IMR-90 (cell line): Measurements from ENCODE around the gene ITPR2. TPM values are rescaled to one million over a fixed set of nuclear protein-coding genes. Genes with fewer than 3 reads are reported as not detected.

Experiments
- ATAC-seq: fragments of 200-7000 bp; cut with Tn5 transposase; 2 replicates; pipeline ENCODE4 v1.9.1; 2020; ENCODE audit warnings: low read depth, mild to moderate bottlenecking, moderate library complexity
- BruUV-seq: library from RNA; stranded (reverse); fragments of 400-500 nt; replicated peaks from 2 replicates; lab custom pipeline; 2021; lab: Mats Ljungman, UMichigan
- CTCF ChIA-PET: fragments of 300-600 bp; formaldehyde crosslinking; extraction: SDS; loops from one replicate; lab custom pipeline; 2021; ENCODE audit warnings: antibody characterized with exemption; lab: Yijun Ruan, JAX
- POLR2A ChIA-PET: fragments of 300-600 bp; sonication (Branson Sonifier 250); formaldehyde crosslinking; loops from one replicate; lab custom pipeline; 2022; ENCODE audit warnings: antibody characterized with exemption; ENCODE audit not compliant: unreplicated experiment; lab: Charles Lee
- DNase-seq: peaks from one replicate; pipeline ENCODE4 v3.0.0; 2013
- H2AFZ ChIP-seq: replicated peaks from 2 replicates; pipeline ENCODE3; 2013; ENCODE audit warnings: low read length, mild to moderate bottlenecking; ENCODE audit not compliant: poor library complexity
- H2AK5ac ChIP-seq: 2 replicates; pipeline ENCODE4 v1.6.1; 2013; ENCODE audit warnings: low read depth, low read length, inconsistent platforms
- H2AK9ac ChIP-seq: replicated peaks from 2 replicates; pipeline ENCODE3; 2013; ENCODE audit warnings: mild to moderate bottlenecking, low read depth, low read length, moderate library complexity; ENCODE audit not compliant: poor library complexity
- H2BK120ac ChIP-seq: 2 replicates; pipeline ENCODE4 v1.6.1; 2013; ENCODE audit warnings: low read depth, low read length, inconsistent platforms
- H2BK15ac ChIP-seq: 3 replicates; pipeline ENCODE4 v1.6.1; 2013; ENCODE audit warnings: low read depth, low read length, inconsistent platforms
- H2BK20ac ChIP-seq: 2 replicates; pipeline ENCODE4 v1.6.1; 2013; ENCODE audit warnings: low read depth, mild to moderate bottlenecking, inconsistent platforms, low read length, moderate library complexity
- H2BK5ac ChIP-seq: 2 replicates; pipeline ENCODE4 v1.6.1; 2013; ENCODE audit warnings: mild to moderate bottlenecking, low read depth, low read length, inconsistent platforms; ENCODE audit not compliant: poor library complexity, severe bottlenecking
- H3K14ac ChIP-seq: replicated peaks from 2 replicates; pipeline ENCODE4 v1.6.1; 2013; ENCODE audit warnings: low read depth, low read length, inconsistent platforms
- H3K18ac ChIP-seq: 2 replicates; pipeline ENCODE4 v1.6.1; 2013; ENCODE audit warnings: low read depth, low read length, control low read depth
- H3K23ac ChIP-seq: 2 replicates; pipeline ENCODE4 v1.6.1; 2013; ENCODE audit warnings: low read depth, low read length, inconsistent platforms
- H3K27ac ChIP-seq: 2 replicates; pipeline ENCODE4 v1.5.1; 2013; ENCODE audit warnings: mild to moderate bottlenecking, control low read depth, low read length; ENCODE audit not compliant: insufficient read depth
- H3K27me3 ChIP-seq: 2 replicates; pipeline ENCODE4 v1.6.1; 2013; ENCODE audit warnings: low read length; ENCODE audit not compliant: control insufficient read depth, insufficient read depth
- H3K36me3 ChIP-seq: 2 replicates; pipeline ENCODE4 v1.6.1; 2013; ENCODE audit warnings: low read length, mixed read lengths; ENCODE audit not compliant: control insufficient read depth, insufficient read depth
- H3K4ac ChIP-seq: 2 replicates; pipeline ENCODE4 v1.6.1; 2013; ENCODE audit warnings: low read depth, low read length, inconsistent platforms
- H3K4me1 ChIP-seq: 2 replicates; pipeline ENCODE4 v1.6.1; 2013; ENCODE audit warnings: low read length, mixed read lengths; ENCODE audit not compliant: control insufficient read depth, insufficient read depth
- H3K4me2 ChIP-seq: 2 replicates; pipeline ENCODE4 v1.6.1; 2013; ENCODE audit warnings: low read depth, mild to moderate bottlenecking, control low read depth, low read length, moderate library complexity
- H3K4me3 ChIP-seq: 2 replicates; pipeline ENCODE4 v1.5.1; 2013; ENCODE audit warnings: low read depth, mild to moderate bottlenecking, control low read depth, low read length, moderate library complexity; ENCODE audit not compliant: insufficient read depth
- H3K56ac ChIP-seq: 2 replicates; pipeline ENCODE4 v1.6.1; 2013; ENCODE audit warnings: low read length, inconsistent platforms; ENCODE audit not compliant: insufficient read depth; ENCODE audit errors: extremely low read depth
- H3K79me1 ChIP-seq, 2 experiments: 2 replicates each; pipeline ENCODE4 v1.6.1; 2013; ENCODE audit warnings: low read length in 2 of 2, inconsistent platforms in 1 of 2, low read depth in 1 of 2
- H3K9ac ChIP-seq: 2 replicates; pipeline ENCODE4 v1.6.1; 2013; ENCODE audit warnings: low read depth, low read length, control low read depth
- H3K9me1 ChIP-seq: 2 replicates; pipeline ENCODE4 v1.6.1; 2013; ENCODE audit warnings: low read length, inconsistent platforms; ENCODE audit not compliant: insufficient read depth
- H3K9me3 ChIP-seq: 2 replicates; pipeline ENCODE4 v1.6.1; 2013; ENCODE audit warnings: low read length; ENCODE audit not compliant: control insufficient read depth, insufficient read depth
- H4K20me1 ChIP-seq: 2 replicates; pipeline ENCODE4 v1.6.1; 2013; ENCODE audit warnings: low read length, inconsistent platforms; ENCODE audit not compliant: insufficient read depth
- H4K5ac ChIP-seq: 2 replicates; pipeline ENCODE4 v1.6.1; 2013; ENCODE audit warnings: mild to moderate bottlenecking, low read depth, low read length, control low read depth
- H4K8ac ChIP-seq, 2 experiments: 2 replicates each; pipeline ENCODE4 v1.6.1; 2013; ENCODE audit warnings: low read depth in 2 of 2, low read length in 2 of 2, control low read depth in 1 of 2, inconsistent platforms in 1 of 2
- H4K91ac ChIP-seq: 2 replicates; pipeline ENCODE4 v1.6.1; 2013; ENCODE audit warnings: low read depth, low read length, inconsistent platforms; ENCODE audit not compliant: insufficient read depth
- BHLHE40 ChIP-seq: fragments of 150-350 bp; IDR thresholded peaks from 2 replicates; pipeline ENCODE4 v1.6.1; 2016; ENCODE audit warnings: mild to moderate bottlenecking, low read depth, low read length
- CEBPB ChIP-seq: IDR thresholded peaks from 2 replicates; pipeline ENCODE4 v1.6.1; 2012; ENCODE audit warnings: low read depth, low read length, improper control_type of control experiment
- CHD1 ChIP-seq: IDR thresholded peaks from 2 replicates; pipeline ENCODE4 v1.6.1; 2012; ENCODE audit warnings: low read depth, low read length, improper control_type of control experiment
- ELK1 ChIP-seq: fragments of 150-350 bp; IDR thresholded peaks from 2 replicates; pipeline ENCODE4 v1.6.1; 2016; ENCODE audit warnings: low read depth, mild to moderate bottlenecking, low read length, moderate library complexity, borderline replicate concordance
- FOS ChIP-seq: fragments of 150-350 bp; IDR thresholded peaks from 2 replicates; pipeline ENCODE4 v1.6.1; 2016; ENCODE audit warnings: low read depth, low read length
- MAFK ChIP-seq: IDR thresholded peaks from 2 replicates; pipeline ENCODE4 v1.6.1; 2012; ENCODE audit warnings: low read depth, low read length, improper control_type of control experiment
- MAZ ChIP-seq: IDR thresholded peaks from 2 replicates; pipeline ENCODE4 v1.6.1; 2012; ENCODE audit warnings: low read depth, mild to moderate bottlenecking, low read length, improper control_type of control experiment, moderate library complexity, borderline replicate concordance
- MXI1 ChIP-seq: IDR thresholded peaks from 2 replicates; pipeline ENCODE4 v1.6.1; 2012; ENCODE audit warnings: low read depth, mild to moderate bottlenecking, low read length, moderate library complexity, borderline replicate concordance
- NFE2L2 ChIP-seq: fragments of 150-350 bp; IDR thresholded peaks from 2 replicates; pipeline ENCODE4 v1.6.1; 2016; ENCODE audit warnings: low read depth, mild to moderate bottlenecking, low read length
- POLR2A ChIP-seq: IDR thresholded peaks from 2 replicates; pipeline ENCODE4 v1.6.1; 2012; ENCODE audit warnings: mild to moderate bottlenecking, low read depth, low read length
- RAD21 ChIP-seq: IDR thresholded peaks from 2 replicates; pipeline ENCODE4 v1.6.1; 2012; ENCODE audit warnings: low read length, improper control_type of control experiment
- RCOR1 ChIP-seq: IDR thresholded peaks from 2 replicates; pipeline ENCODE4 v1.6.1; 2012; ENCODE audit warnings: mild to moderate bottlenecking, low read length, improper control_type of control experiment; ENCODE audit not compliant: insufficient replicate concordance
- RFX5 ChIP-seq: IDR thresholded peaks from 2 replicates; pipeline ENCODE4 v1.8.0; 2012; ENCODE audit warnings: low read depth, mild to moderate bottlenecking, low read length, moderate library complexity
- SMC3 ChIP-seq: fragments of 150-350 bp; IDR thresholded peaks from 2 replicates; pipeline ENCODE4 v1.6.1; 2016; ENCODE audit warnings: low read depth, mild to moderate bottlenecking, antibody characterized with exemption, low read length, moderate library complexity
- USF2 ChIP-seq: fragments of 150-350 bp; IDR thresholded peaks from 2 replicates; pipeline ENCODE4 v1.6.1; 2017; ENCODE audit warnings: mild to moderate bottlenecking, antibody characterized with exemption, low read length, low read depth
- WGBS, 2 experiments: methylation state at CpG; one replicate each; pipeline versions ENCODE4 v1.1.5 to v1.1.7; 2013; ENCODE audit warnings: missing lambda C conversion rate in 2 of 2; ENCODE audit not compliant: insufficient read length in 1 of 2; ENCODE audit errors: extremely low coverage in 2 of 2; 5-methylcytosine and 5-hydroxymethylcytosine counted together
- dilution Hi-C: fragments of 300-500 bp; cut with HindIII; formaldehyde crosslinking; loops from one replicate; pipeline ENCODE4 v1.14.3; 2018; ENCODE audit warnings: low sequenced_read_pairs; ENCODE audit not compliant: unreplicated experiment
- in situ Hi-C: fragments of 300-500 bp; cut with MboI; formaldehyde crosslinking; loops from 3 replicates; pipeline ENCODE4 v1.14.3; 2019; ENCODE audit warnings: low sequenced_read_pairs, inconsistent platforms, mixed read lengths
- intact Hi-C: fragments of 100-400 bp; cut with micrococcal nuclease; formaldehyde crosslinking; loops from 2 replicates; pipeline ENCODE4 v1.10.0; 2022
- polyA plus RNA-seq, 3 experiments: library from polyadenylated mRNA; depleted of rRNA; stranded (reverse); fragments of >200 nt; gene quantifications; 2 replicates each; pipeline ENCODE4 v1.2.3, GENCODE V29; 2012; ENCODE audit warnings: low replicate concordance in 1 of 3
- total RNA-seq: library from RNA; depleted of rRNA; stranded (reverse); fragments of >200 nt; gene quantifications from 2 replicates; pipeline ENCODE4 v1.2.3, GENCODE V29; 2012
- TF ChIP-seq, protein P1 (sequence below): conservative IDR thresholded peaks from 2 replicates; pipeline ENCODE4 v1.5.1; 2012; ENCODE audit warnings: mild to moderate bottlenecking, low read depth, low read length, improper control_type of control experiment

Gene ITPR2
- total and polyA plus RNA-seq, 2 of the 4 experiments (the other 2 are of a cell fraction), result 1.2 to 9.0 TPM

DNA sequence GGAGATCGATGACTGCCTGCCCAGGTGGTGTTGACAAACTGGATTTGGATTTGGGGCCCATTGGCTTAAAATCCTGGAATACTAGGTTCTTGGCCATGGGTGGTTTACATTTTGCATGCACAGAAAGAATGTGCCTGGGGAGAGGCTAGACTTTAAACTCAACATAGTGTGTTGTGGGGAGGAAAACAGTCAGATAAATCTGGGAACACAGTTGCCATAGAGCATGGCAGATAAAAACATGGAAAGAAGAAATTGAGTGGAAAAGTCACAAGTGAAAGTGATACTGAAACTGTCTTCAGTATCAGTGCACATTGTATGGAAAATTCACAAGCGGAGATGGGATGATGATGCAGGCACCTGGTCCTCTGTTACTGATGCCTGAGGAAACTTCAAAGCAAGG lies 542.4 kb downstream of the ITPR2 start:
- no peaks in the 10 kb centered on the region for H3K4me1 ChIP-seq
- no peak overlapping the region for H4K8ac ChIP-seq
- no peak overlapping the region for H4K91ac ChIP-seq
- peaks cover 2% of the 10 kb centered on the region; the same call in 1 of the 2 replicates for H3K27me3 ChIP-seq
- H3K23ac ChIP-seq, result no peak overlapping the region
- ATAC-seq (no peak), DNase-seq (no peak)
- no peak overlapping the region for H3K4ac ChIP-seq
- H3K4me3 ChIP-seq, result no peak overlapping the region
- H3K79me1 ChIP-seq, result no peaks in the 10 kb centered on the region
- no peaks in the 10 kb centered on the region for H4K20me1 ChIP-seq
- H2BK15ac ChIP-seq, result no peak overlapping the region
- H2BK20ac ChIP-seq, result no peak overlapping the region
- H3K9me1 ChIP-seq, result no peaks in the 10 kb centered on the region
- in situ Hi-C loops (no loop called here), intact Hi-C loops (no loop called here), dilution Hi-C loops (no loop called here)
- H3K36me3 ChIP-seq, result no peaks in the 10 kb centered on the region
- CTCF ChIA-PET, result no interaction called here
- H2AK5ac ChIP-seq, result no peak overlapping the region
- no peak overlapping the region for H3K14ac ChIP-seq
- no TSS peak for BruUV-seq
- no peak overlapping the region for H2AFZ ChIP-seq
- H3K9ac ChIP-seq, result no peak overlapping the region
- H2BK120ac ChIP-seq, result no peak overlapping the region
- no CpG with 5 or more reads among the region's 2 CpGs for WGBS, 2 experiments
- TF ChIP-seq USF2, result no peak
- TF ChIP-seq NFE2L2, result no peak
- TF ChIP-seq MAZ, result no peak
- no peak for TF ChIP-seq ELK1
- TF ChIP-seq RCOR1, result no peak
- TF ChIP-seq RFX5, result no peak
- no peak for TF ChIP-seq POLR2A
- no peak for TF ChIP-seq CEBPB
- TF ChIP-seq, protein P1, sequence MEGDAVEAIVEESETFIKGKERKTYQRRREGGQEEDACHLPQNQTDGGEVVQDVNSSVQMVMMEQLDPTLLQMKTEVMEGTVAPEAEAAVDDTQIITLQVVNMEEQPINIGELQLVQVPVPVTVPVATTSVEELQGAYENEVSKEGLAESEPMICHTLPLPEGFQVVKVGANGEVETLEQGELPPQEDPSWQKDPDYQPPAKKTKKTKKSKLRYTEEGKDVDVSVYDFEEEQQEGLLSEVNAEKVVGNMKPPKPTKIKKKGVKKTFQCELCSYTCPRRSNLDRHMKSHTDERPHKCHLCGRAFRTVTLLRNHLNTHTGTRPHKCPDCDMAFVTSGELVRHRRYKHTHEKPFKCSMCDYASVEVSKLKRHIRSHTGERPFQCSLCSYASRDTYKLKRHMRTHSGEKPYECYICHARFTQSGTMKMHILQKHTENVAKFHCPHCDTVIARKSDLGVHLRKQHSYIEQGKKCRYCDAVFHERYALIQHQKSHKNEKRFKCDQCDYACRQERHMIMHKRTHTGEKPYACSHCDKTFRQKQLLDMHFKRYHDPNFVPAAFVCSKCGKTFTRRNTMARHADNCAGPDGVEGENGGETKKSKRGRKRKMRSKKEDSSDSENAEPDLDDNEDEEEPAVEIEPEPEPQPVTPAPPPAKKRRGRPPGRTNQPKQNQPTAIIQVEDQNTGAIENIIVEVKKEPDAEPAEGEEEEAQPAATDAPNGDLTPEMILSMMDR, result no peak
- TF ChIP-seq CHD1, result no peak
- no peak for TF ChIP-seq SMC3
- TF ChIP-seq MXI1, result no peak
- no peak for TF ChIP-seq FOS
- no peak for TF ChIP-seq BHLHE40
- TF ChIP-seq RAD21, result no peak
- TF ChIP-seq MAFK, result no peak
- H3K27ac ChIP-seq, result no peak overlapping the region
- no peak overlapping the region for H2AK9ac ChIP-seq
- POLR2A ChIA-PET, result no interaction called here
- H3K18ac ChIP-seq, result no peak overlapping the region
- peaks cover 2% of the 10 kb centered on the region; the same call in 1 of the 2 replicates for H3K9me3 ChIP-seq
- no peak overlapping the region for H4K5ac ChIP-seq
- H2BK5ac ChIP-seq, result no peak overlapping the region
- no peak overlapping the region for H3K56ac ChIP-seq
- no peak overlapping the region for H3K4me2 ChIP-seq
